Glutamatergic neuron (in vitro differentiated cells): ENCODE measurements around the gene THUMPD2. TPM values are rescaled to one million over a fixed set of nuclear protein-coding genes. Genes with fewer than 3 reads are reported as not detected.
"Not testable (repeated sequence)": the region's sequence is repeated elsewhere in the genome, so short reads cannot be mapped to it uniquely, and the experiment has no call there.

Source experiments
- DNase-seq: peaks from one replicate; pipeline ENCODE4 v3.0.0; 2022
- H3K27ac Mint-ChIP-seq: one replicate; pipeline ENCODE4 v1.8.0; 2020; ENCODE audit warnings: mild to moderate bottlenecking, mixed read lengths, inconsistent platforms; ENCODE audit not compliant: unreplicated experiment
- H3K27me3 Mint-ChIP-seq: one replicate; pipeline ENCODE4 v1.8.0; 2020; ENCODE audit warnings: mild to moderate bottlenecking, moderate library complexity, mixed read lengths, inconsistent platforms; ENCODE audit not compliant: unreplicated experiment
- H3K36me3 Mint-ChIP-seq: one replicate; pipeline ENCODE4 v1.8.0; 2020; ENCODE audit warnings: mild to moderate bottlenecking, mixed read lengths, inconsistent platforms; ENCODE audit not compliant: unreplicated experiment
- H3K4me1 Mint-ChIP-seq: one replicate; pipeline ENCODE4 v1.8.0; 2020; ENCODE audit warnings: mild to moderate bottlenecking, low read depth, mixed read lengths, inconsistent platforms; ENCODE audit not compliant: unreplicated experiment
- H3K4me3 Mint-ChIP-seq: one replicate; pipeline ENCODE4 v1.8.0; 2020; ENCODE audit warnings: mild to moderate bottlenecking, mixed read lengths, inconsistent platforms; ENCODE audit not compliant: unreplicated experiment
- H3K9me3 Mint-ChIP-seq: one replicate; pipeline ENCODE4 v1.8.0; 2020; ENCODE audit warnings: mild to moderate bottlenecking, moderate library complexity, mixed read lengths, inconsistent platforms; ENCODE audit not compliant: unreplicated experiment
- total RNA-seq: library from RNA; stranded (reverse); fragmentation: NEBNext Ultra II Directional; extraction: Animal tissue kit (Norgen Biotek cat#: 25700); gene quantifications from one replicate; pipeline ENCODE4 v1.2.1, GENCODE V29; 2021; ENCODE audit not compliant: unreplicated experiment
- TF ChIP-seq, protein P1 (sequence below): fragments of 200-600 bp; sonication (generic); IDR thresholded peaks from one replicate; pipeline ENCODE4 v1.5.0; 2021; ENCODE audit not compliant: partially characterized antibody, unreplicated experiment

Gene THUMPD2
- total RNA-seq, 1 donor from 2014 or later = 6.0 TPM

DNA sequence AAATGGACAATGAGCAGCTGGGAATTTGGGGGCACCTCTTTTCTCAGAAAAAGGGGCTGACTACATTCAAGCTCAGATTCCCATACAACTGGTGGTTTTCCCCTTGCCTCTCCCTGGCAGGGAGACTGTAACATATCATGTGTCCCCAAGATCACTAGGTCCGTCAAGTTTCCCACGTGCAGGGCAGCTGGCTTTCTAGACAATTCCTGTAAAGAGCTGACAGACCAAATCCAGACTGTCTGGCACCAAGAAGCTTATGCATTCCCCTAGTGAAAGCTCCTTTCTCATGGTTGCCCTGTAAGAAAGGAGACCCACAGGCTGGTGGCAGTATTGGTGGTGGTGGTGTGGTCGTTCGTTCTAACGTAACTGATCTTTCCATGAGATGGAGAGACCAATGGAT lies 48.8 kb downstream of the THUMPD2 start:
- H3K27me3 Mint-ChIP-seq = peaks cover 4% of the 10 kb centered on the region
- TF ChIP-seq, protein P1, sequence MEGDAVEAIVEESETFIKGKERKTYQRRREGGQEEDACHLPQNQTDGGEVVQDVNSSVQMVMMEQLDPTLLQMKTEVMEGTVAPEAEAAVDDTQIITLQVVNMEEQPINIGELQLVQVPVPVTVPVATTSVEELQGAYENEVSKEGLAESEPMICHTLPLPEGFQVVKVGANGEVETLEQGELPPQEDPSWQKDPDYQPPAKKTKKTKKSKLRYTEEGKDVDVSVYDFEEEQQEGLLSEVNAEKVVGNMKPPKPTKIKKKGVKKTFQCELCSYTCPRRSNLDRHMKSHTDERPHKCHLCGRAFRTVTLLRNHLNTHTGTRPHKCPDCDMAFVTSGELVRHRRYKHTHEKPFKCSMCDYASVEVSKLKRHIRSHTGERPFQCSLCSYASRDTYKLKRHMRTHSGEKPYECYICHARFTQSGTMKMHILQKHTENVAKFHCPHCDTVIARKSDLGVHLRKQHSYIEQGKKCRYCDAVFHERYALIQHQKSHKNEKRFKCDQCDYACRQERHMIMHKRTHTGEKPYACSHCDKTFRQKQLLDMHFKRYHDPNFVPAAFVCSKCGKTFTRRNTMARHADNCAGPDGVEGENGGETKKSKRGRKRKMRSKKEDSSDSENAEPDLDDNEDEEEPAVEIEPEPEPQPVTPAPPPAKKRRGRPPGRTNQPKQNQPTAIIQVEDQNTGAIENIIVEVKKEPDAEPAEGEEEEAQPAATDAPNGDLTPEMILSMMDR = no peak
- no peaks in the 10 kb centered on the region for H3K4me1 Mint-ChIP-seq
- H3K9me3 Mint-ChIP-seq = no peaks in the 10 kb centered on the region
- H3K27ac Mint-ChIP-seq = no peak overlapping the region
- DNase-seq = no peak
- no peaks in the 10 kb centered on the region for H3K36me3 Mint-ChIP-seq
- H3K4me3 Mint-ChIP-seq = no peak overlapping the region

DNA sequence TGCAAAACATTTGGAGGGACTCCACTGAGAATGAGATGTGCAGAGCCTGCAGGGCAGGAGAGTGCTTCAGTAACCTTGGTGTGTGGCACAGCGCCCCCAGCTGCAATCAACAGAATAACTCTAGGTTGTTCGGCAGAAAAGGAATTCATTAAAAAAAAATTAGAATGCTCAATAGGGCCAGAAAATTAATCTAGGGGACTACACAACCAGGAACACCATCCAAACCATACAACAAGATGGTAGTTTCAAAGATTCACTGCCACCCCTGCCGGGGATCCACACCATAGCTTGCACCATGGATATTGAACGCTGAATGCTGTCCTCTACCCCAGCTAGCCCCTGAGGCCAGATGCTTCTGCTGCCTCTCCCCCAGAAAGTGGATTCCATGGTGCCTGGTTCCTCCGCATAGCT lies 50.1 kb downstream of the THUMPD2 start:
- no peak overlapping the region for H3K27ac Mint-ChIP-seq
- H3K4me3 Mint-ChIP-seq = no peak overlapping the region
- DNase-seq = peak; percentile 72
- no peaks in the 10 kb centered on the region for H3K9me3 Mint-ChIP-seq
- no peaks in the 10 kb centered on the region for H3K4me1 Mint-ChIP-seq
- no peaks in the 10 kb centered on the region for H3K36me3 Mint-ChIP-seq
- TF ChIP-seq, protein P1 = peak; percentile 82
- peaks cover 2% of the 10 kb centered on the region for H3K27me3 Mint-ChIP-seq

DNA sequence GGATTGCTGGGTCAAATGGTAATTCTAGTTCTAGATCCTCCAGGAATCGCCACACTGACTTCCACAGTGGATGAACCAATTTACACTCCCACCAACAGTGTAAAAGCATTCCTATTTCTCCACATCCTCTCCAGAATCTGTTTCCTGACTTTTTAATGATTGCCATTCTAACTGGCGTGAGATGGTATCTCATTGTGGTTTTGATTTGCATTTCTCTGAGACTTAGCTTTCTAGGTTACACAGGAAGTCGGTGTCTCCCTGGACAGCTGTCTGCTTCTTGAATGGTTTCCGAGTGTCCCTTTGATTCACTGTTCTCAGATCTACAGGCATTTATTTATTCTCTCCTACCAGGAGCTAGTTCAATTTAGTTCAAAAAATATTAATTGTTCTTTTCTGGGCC lies 51.0 kb downstream of the THUMPD2 start:
- H3K4me3 Mint-ChIP-seq, H3K9me3 Mint-ChIP-seq, H3K27me3 Mint-ChIP-seq, H3K36me3 Mint-ChIP-seq, H3K4me1 Mint-ChIP-seq, H3K27ac Mint-ChIP-seq, DNase-seq: not testable (repeated sequence)

DNA sequence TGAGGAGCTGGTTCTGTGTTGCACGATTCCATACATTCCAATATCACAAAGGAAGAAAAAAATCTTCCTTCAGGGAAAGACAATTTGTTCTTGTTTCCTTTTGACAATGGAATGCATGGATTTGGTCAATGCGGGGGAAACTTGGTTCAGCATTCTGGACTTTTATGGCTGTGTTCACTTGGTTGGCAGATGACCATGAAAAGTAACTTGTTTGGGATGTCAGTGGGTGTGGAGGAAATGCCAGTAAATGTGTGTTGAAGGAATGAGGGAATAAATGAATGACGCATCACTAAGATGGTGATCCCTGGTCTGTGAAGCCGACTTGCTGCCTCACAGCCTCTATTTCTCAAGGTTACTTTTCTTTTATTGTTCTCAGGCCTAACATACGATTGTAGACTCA lies 53.7 kb downstream of the THUMPD2 start:
- TF ChIP-seq, protein P1 = no peak
- no peak for DNase-seq
- H3K4me3 Mint-ChIP-seq = no peak overlapping the region
- H3K4me1 Mint-ChIP-seq = no peaks in the 10 kb centered on the region
- H3K27me3 Mint-ChIP-seq = no peaks in the 10 kb centered on the region
- no peak overlapping the region for H3K27ac Mint-ChIP-seq
- H3K36me3 Mint-ChIP-seq = no peaks in the 10 kb centered on the region
- peaks cover 2% of the 10 kb centered on the region for H3K9me3 Mint-ChIP-seq

DNA sequence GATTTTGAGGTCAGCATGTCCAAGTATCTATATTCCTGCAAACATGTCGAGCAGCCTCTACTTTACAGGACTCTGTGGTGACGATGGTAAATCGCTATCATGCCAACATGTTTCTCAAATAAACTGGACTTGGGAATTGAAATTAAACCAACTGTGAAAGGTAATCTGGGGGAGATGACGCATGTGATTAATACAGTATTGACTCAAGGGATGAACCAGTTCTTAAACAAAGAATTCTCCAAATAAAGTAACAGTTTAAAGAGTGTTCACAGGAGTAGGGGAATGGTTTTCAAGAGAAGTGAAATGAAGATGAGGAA lies 54.3 kb downstream of the THUMPD2 start:
- no peak for DNase-seq
- Mint-ChIP-seq H3K9me3 (peaks cover 2% of the 10 kb centered on the region), H3K4me3 (no peak overlapping the region), H3K4me1 (no peaks in the 10 kb centered on the region), H3K27ac (no peak overlapping the region), H3K27me3 (no peaks in the 10 kb centered on the region), H3K36me3 (no peaks in the 10 kb centered on the region)
- TF ChIP-seq, protein P1 = no peak
